GM18519 (cell line): ENCODE measurements around the gene KRT33A.

Source experiments
- ATAC-seq: cut with Tn5 transposase; IDR thresholded peaks from one replicate; pipeline ENCODE4 v1.9.1; 2021; ENCODE audit warnings: mild to moderate bottlenecking, moderate library complexity; ENCODE audit not compliant: unreplicated experiment, low FRiP score

Gene KRT33A

GRCh38 chr17:41332239-41332638, 18.4 kb downstream of the KRT33A start:
- no peak for ATAC-seq

GRCh38 chr17:41331606-41332005, 19.0 kb downstream of the KRT33A start:
- no peak for ATAC-seq

- no peak for ATAC-seq
Observed at GRCh38 chr17:41329279-41329948, 21.2 kb downstream of the KRT33A start.

GRCh38 chr17:41328207-41328606, 22.4 kb downstream of the KRT33A start:
- no peak for ATAC-seq

- no peak for ATAC-seq
Observed at GRCh38 chr17:41327411-41328120, 23.1 kb downstream of the KRT33A start.

GRCh38 chr17:41326173-41327145, 24.2 kb downstream of the KRT33A start:
- no peak for ATAC-seq

- no peak for ATAC-seq
Observed at GRCh38 chr17:41325611-41326010, 25.0 kb downstream of the KRT33A start.

- no peak for ATAC-seq
Observed at GRCh38 chr17:41325126-41325525, 25.5 kb downstream of the KRT33A start.

GRCh38 chr17:41324180-41325075, 26.2 kb downstream of the KRT33A start:
- ATAC-seq = no peak

- no peak for ATAC-seq
Observed at GRCh38 chr17:41322903-41323895, 27.4 kb downstream of the KRT33A start.

GRCh38 chr17:41322094-41322902, 28.3 kb downstream of the KRT33A start:
- ATAC-seq = no peak

GRCh38 chr17:41318231-41318630, 32.4 kb downstream of the KRT33A start:
- no peak for ATAC-seq

GRCh38 chr17:41315814-41316445, 34.7 kb downstream of the KRT33A start:
- no peak for ATAC-seq

- no peak for ATAC-seq
Observed at GRCh38 chr17:41315204-41315794, 35.3 kb downstream of the KRT33A start, which contains the start of gene KRTAP17-1. KRTAP17-1 (minus strand) TSS chr17:41315710; CDS start chr17:41315650, 60 bp downstream.

- no peak for ATAC-seq
Observed at GRCh38 chr17:41311111-41311510, 39.5 kb downstream of the KRT33A start.

GRCh38 chr17:41308918-41309359, 41.7 kb downstream of the KRT33A start, which contains the start of gene KRTAP16-1:
KRTAP16-1 (minus strand) TSS chr17:41309309; CDS start chr17:41309253, 56 bp downstream.
- no peak for ATAC-seq
